H1 (cell line): ENCODE results near the gene KLHDC4. TPM values are rescaled to one million over a fixed set of nuclear protein-coding genes. Genes with fewer than 3 reads are reported as not detected.

Experiments used
- CTCF ChIA-PET: fragments of 300-600 bp; sonication (Branson Sonifier 250); formaldehyde crosslinking; loops from one replicate; lab custom pipeline; 2021; ENCODE audit not compliant: partially characterized antibody; lab: Charles Lee
- POLR2A ChIA-PET: fragments of 300-600 bp; sonication (Branson Sonifier 250); formaldehyde crosslinking; loops from one replicate; lab custom pipeline; 2021; ENCODE audit warnings: inconsistent platforms; ENCODE audit not compliant: partially characterized antibody; lab: Charles Lee
- DNase-seq, 2 experiments: peaks; one replicate each; pipeline versions ENCODE4 v3.0.0 to v3.0.0-alpha.2; 2010 to 2022; ENCODE audit warnings: low spot score in 2 of 2, low read depth in 1 of 2, mixed read lengths in 1 of 2
- FAIRE-seq: peaks from 2 replicates; lab custom pipeline; 2011; peaks lifted over from hg19 to GRCh38; lab: Jason Lieb, UNC
- H2AFZ ChIP-seq: 2 replicates; pipeline ENCODE4 v1.8.1; 2012; ENCODE audit warnings: low read length, inconsistent platforms
- H2AK5ac ChIP-seq: 2 replicates; pipeline ENCODE4 v1.6.1; 2013; ENCODE audit warnings: low read depth, low read length
- H2BK120ac ChIP-seq: replicated peaks from 2 replicates; pipeline ENCODE3; 2013; ENCODE audit warnings: low read depth, low read length, inconsistent platforms
- H2BK12ac ChIP-seq: 2 replicates; pipeline ENCODE4 v1.6.1; 2013; ENCODE audit warnings: low read depth, low read length
- H2BK15ac ChIP-seq: 2 replicates; pipeline ENCODE4 v1.6.1; 2013; ENCODE audit warnings: low read length
- H2BK20ac ChIP-seq: 2 replicates; pipeline ENCODE4 v1.6.1; 2013; ENCODE audit warnings: low read length
- H2BK5ac ChIP-seq: 2 replicates; pipeline ENCODE4 v1.6.1; 2013; ENCODE audit warnings: low read depth, low read length
- H3K14ac ChIP-seq: 2 replicates; pipeline ENCODE4 v1.6.1; 2013; ENCODE audit warnings: inconsistent platforms; ENCODE audit not compliant: insufficient read length
- H3K18ac ChIP-seq: 2 replicates; pipeline ENCODE4 v1.6.1; 2013; ENCODE audit warnings: low read length; ENCODE audit errors: extremely low read depth
- H3K23ac ChIP-seq: 2 replicates; pipeline ENCODE4 v1.6.1; 2013; ENCODE audit warnings: inconsistent platforms; ENCODE audit not compliant: insufficient read length
- H3K23me2 ChIP-seq: 2 replicates; pipeline ENCODE4 v1.6.1; 2013; ENCODE audit warnings: low read depth, low read length
- H3K27ac ChIP-seq: 2 replicates; pipeline ENCODE4 v1.6.1; 2011; ENCODE audit warnings: low read depth, low read length, inconsistent platforms
- H3K27me3 ChIP-seq, 4 experiments: replicated peaks in 1 of 4; 1 replicate in 1 of 4; 2 replicates in 3 of 4; pipeline versions ENCODE4 v1.6.1 to v1.8.1; 2011 to 2013; ENCODE audit warnings: low read length in 3 of 4, mild to moderate bottlenecking in 3 of 4, inconsistent platforms in 2 of 4, mixed read lengths in 2 of 4, moderate library complexity in 1 of 4; ENCODE audit not compliant: control insufficient read depth in 3 of 4, insufficient read depth in 3 of 4; ENCODE audit errors: extremely low read depth in 1 of 4
- H3K36me3 ChIP-seq, 4 experiments: 2 replicates each; pipeline versions ENCODE4 v1.6.1 to v1.8.1; 2011 to 2013; ENCODE audit warnings: mild to moderate bottlenecking in 4 of 4, low read length in 3 of 4, moderate library complexity in 2 of 4, control low read depth in 1 of 4, inconsistent platforms in 1 of 4; ENCODE audit not compliant: insufficient read depth in 4 of 4, control insufficient read depth in 2 of 4
- H3K4ac ChIP-seq: replicated peaks from 2 replicates; pipeline ENCODE3; 2013; ENCODE audit warnings: low read length, low read depth, mixed read lengths, inconsistent platforms; ENCODE audit not compliant: insufficient read length
- H3K4me1 ChIP-seq, 4 experiments: replicated peaks in 1 of 4; 1 replicate in 1 of 4; 2 replicates in 3 of 4; pipeline versions ENCODE4 v1.6.1 to v1.8.1; 2011 to 2013; ENCODE audit warnings: low read length in 3 of 4, inconsistent platforms in 2 of 4, mixed read lengths in 1 of 4; ENCODE audit not compliant: insufficient read depth in 4 of 4, control insufficient read depth in 3 of 4
- H3K4me2 ChIP-seq, 2 experiments: 2 replicates each; pipeline versions ENCODE4 v1.6.1 to v1.8.1; 2011 to 2013; ENCODE audit warnings: low read depth in 2 of 2, low read length in 2 of 2, control low read depth in 1 of 2, inconsistent platforms in 1 of 2, mild to moderate bottlenecking in 1 of 2; ENCODE audit not compliant: insufficient read depth in 1 of 2
- H3K4me3 ChIP-seq, 4 experiments: fragments of 200-600, 300-600 bp in 1 of 4; sonication (generic), shearing (Covaris generic), sonication (Bioruptor Twin) in 1 of 4; 2 replicates each; pipeline versions ENCODE4 v1.5.1 to v1.8.1; 2011 to 2016; ENCODE audit warnings: low read length in 4 of 4, low read depth in 3 of 4, control low read depth in 2 of 4, inconsistent platforms in 2 of 4, mild to moderate bottlenecking in 2 of 4, mixed read lengths in 1 of 4, moderate library complexity in 1 of 4; ENCODE audit not compliant: insufficient read depth in 2 of 4; ENCODE audit errors: extremely low read depth in 1 of 4
- H3K56ac ChIP-seq: replicated peaks from 2 replicates; pipeline ENCODE3; 2013; ENCODE audit warnings: low read depth, mild to moderate bottlenecking, mixed read lengths, low read length, inconsistent platforms; ENCODE audit not compliant: insufficient read length
- H3K79me1 ChIP-seq: 2 replicates; pipeline ENCODE4 v1.6.1; 2013; ENCODE audit warnings: low read depth, low read length, control low read depth
- H3K79me2 ChIP-seq, 2 experiments: 2 replicates each; pipeline versions ENCODE4 v1.6.1 to v1.8.1; 2012 to 2013; ENCODE audit warnings: low read length in 2 of 2, mild to moderate bottlenecking in 2 of 2, inconsistent platforms in 1 of 2; ENCODE audit not compliant: insufficient read depth in 2 of 2, control insufficient read depth in 1 of 2
- H3K9ac ChIP-seq, 4 experiments: replicated peaks in 1 of 4; 1 replicate in 1 of 4; 2 replicates in 3 of 4; pipeline versions ENCODE4 v1.6.1 to v1.8.1; 2011 to 2013; ENCODE audit warnings: low read depth in 3 of 4, low read length in 3 of 4, control low read depth in 2 of 4, mild to moderate bottlenecking in 2 of 4, moderate library complexity in 2 of 4, inconsistent platforms in 1 of 4; ENCODE audit errors: extremely low read depth in 1 of 4
- H3K9me3 ChIP-seq, 2 experiments: 2 replicates each; pipeline versions ENCODE4 v1.6.1 to v1.8.1; 2012 to 2013; ENCODE audit warnings: mild to moderate bottlenecking in 2 of 2, moderate library complexity in 2 of 2, control low read depth in 1 of 2, inconsistent platforms in 1 of 2, low read depth in 1 of 2, low read length in 1 of 2, mixed read lengths in 1 of 2; ENCODE audit not compliant: insufficient read depth in 2 of 2
- H4K20me1 ChIP-seq, 2 experiments: replicated peaks in 1 of 2; 2 replicates each; pipeline versions ENCODE3 to v1.8.1; 2011 to 2013; ENCODE audit warnings: inconsistent platforms in 2 of 2, low read length in 2 of 2, mild to moderate bottlenecking in 1 of 2; ENCODE audit not compliant: insufficient read depth in 2 of 2, control insufficient read depth in 1 of 2
- H4K5ac ChIP-seq: 2 replicates; pipeline ENCODE4 v1.6.1; 2013; ENCODE audit warnings: low read length, low read depth, mixed read lengths, inconsistent platforms; ENCODE audit not compliant: insufficient read length
- H4K8ac ChIP-seq: 2 replicates; pipeline ENCODE4 v1.8.0; 2013; ENCODE audit warnings: mild to moderate bottlenecking, moderate library complexity, low read length, inconsistent platforms; ENCODE audit not compliant: insufficient read depth; ENCODE audit errors: extremely low read depth
- H4K91ac ChIP-seq: replicated peaks from 2 replicates; pipeline ENCODE3; 2013; ENCODE audit warnings: low read length, mixed read lengths, inconsistent platforms; ENCODE audit not compliant: insufficient read length
- CBX5 ChIP-seq: fragments of 300-800, 300-1000 bp; sonication (generic); IDR thresholded peaks from 2 replicates; pipeline ENCODE4 v1.7.1; 2016; ENCODE audit warnings: antibody characterized with exemption, low read length, low read depth
- CEBPB ChIP-seq: IDR thresholded peaks from 2 replicates; pipeline ENCODE4 v1.6.1; 2012; ENCODE audit warnings: low read depth, low read length
- CHD1 ChIP-seq: IDR thresholded peaks from 2 replicates; pipeline ENCODE4 v1.6.1; 2012; ENCODE audit warnings: low read depth, low read length, improper control_type of control experiment
- EP300 ChIP-seq, 2 experiments: IDR thresholded peaks; 1 replicate in 1 of 2; 2 replicates in 1 of 2; pipeline ENCODE4 v1.6.1; 2011 to 2012; ENCODE audit warnings: low read depth in 2 of 2, low read length in 2 of 2, mild to moderate bottlenecking in 2 of 2, borderline replicate concordance in 1 of 2, inconsistent platforms in 1 of 2, moderate library complexity in 1 of 2
- GTF2F1 ChIP-seq: IDR thresholded peaks from 2 replicates; pipeline ENCODE4 v1.6.1; 2012; ENCODE audit warnings: low read depth, low read length, improper control_type of control experiment, borderline replicate concordance
- JUN ChIP-seq: IDR thresholded peaks from 2 replicates; pipeline ENCODE4 v1.6.1; 2011; ENCODE audit warnings: low read depth, mild to moderate bottlenecking, improper control_type of control experiment, low read length
- RAD21 ChIP-seq, 2 experiments: IDR thresholded peaks in 1 of 2; conservative IDR thresholded peaks in 1 of 2; 2 replicates each; pipeline ENCODE4 v1.6.1; 2011; ENCODE audit warnings: low read depth in 2 of 2, low read length in 2 of 2, improper control_type of control experiment in 1 of 2, inconsistent platforms in 1 of 2, mild to moderate bottlenecking in 1 of 2, moderate library complexity in 1 of 2
- RFX5 ChIP-seq: IDR thresholded peaks from 2 replicates; pipeline ENCODE4 v1.6.1; 2011; ENCODE audit warnings: low read depth, low read length, improper control_type of control experiment, borderline replicate concordance
- RNF2 ChIP-seq: fragments of 200-900, 300-1000 bp; sonication (generic); IDR thresholded peaks from 2 replicates; pipeline ENCODE4 v1.7.1; 2016; ENCODE audit warnings: borderline replicate concordance, low read depth, mild to moderate bottlenecking, antibody characterized with exemption, low read length; ENCODE audit not compliant: poor library complexity, severe bottlenecking; ENCODE audit errors: missing control alignments
- SAP30 ChIP-seq: fragments of 300-600 bp; sonication (generic); IDR thresholded peaks from 2 replicates; pipeline ENCODE4 v1.7.1; 2012; ENCODE audit warnings: low read length, moderate library complexity, mild to moderate bottlenecking, inconsistent platforms; ENCODE audit not compliant: insufficient read depth, insufficient replicate concordance
- ZNF274 ChIP-seq: IDR thresholded peaks from 2 replicates; pipeline ENCODE4 v1.7.0; 2012; ENCODE audit warnings: low read length, borderline replicate concordance; ENCODE audit errors: extremely low read depth
- WGBS, 2 experiments: shearing (Covaris generic) in 1 of 2; methylation state at CpG; one replicate each; pipeline versions ENCODE4 v1.1.6 to v1.1.7; 2013 to 2015; ENCODE audit warnings: low lambda C conversion rate in 2 of 2, mixed read lengths in 2 of 2, inconsistent platforms in 1 of 2, low coverage in 1 of 2, missing lambda C conversion rate in 1 of 2; ENCODE audit not compliant: insufficient replicate concordance in 2 of 2, insufficient coverage in 1 of 2, insufficient read length in 1 of 2; ENCODE audit errors: extremely low coverage in 1 of 2, missing lambda C conversion rate in 1 of 2; 5-methylcytosine and 5-hydroxymethylcytosine counted together
- polyA plus RNA-seq, 7 experiments: library from polyadenylated mRNA; depleted of rRNA in 3 of 7; stranded (reverse) in 5 of 7; unstranded in 2 of 7; fragments of >200 nt in 5 of 7; fragments of 200-250 nt in 2 of 7; gene quantifications; 1 replicate in 5 of 7; 2 replicates in 1 of 7; 4 replicates in 1 of 7; pipeline versions ENCODE4 v1.2.1 to v1.2.3, GENCODE V29; 2011 to 2013; ENCODE audit warnings: missing spikeins in 2 of 7, mixed read lengths in 2 of 7
- total RNA-seq: library from RNA; stranded (reverse); fragmentation: NEBNext Ultra II Directional; extraction: Animal tissue kit (Norgen Biotek cat#: 25700); gene quantifications from 2 replicates; pipeline ENCODE4 v1.2.1, GENCODE V29; 2021

Gene KLHDC4
- total and polyA plus RNA-seq, 2 of the 8 experiments (the other 6 are each of a cell fraction or from before 2014, with no cell fraction given), result 23.7 to 63.9 TPM

- no peak overlapping the region for H3K4me3 ChIP-seq
- H3K14ac ChIP-seq, result no peak overlapping the region
- no peak overlapping the region for H2BK120ac ChIP-seq
- H3K9me3 ChIP-seq, result no peaks in the 10 kb centered on the region
- no peak overlapping the region for H2AK5ac ChIP-seq
- no peaks in the 10 kb centered on the region for H3K27me3 ChIP-seq
- H2AFZ ChIP-seq, result no peak overlapping the region
- no peak for FAIRE-seq
- no peak overlapping the region for H4K5ac ChIP-seq
- H3K9ac ChIP-seq, result no peak overlapping the region
- H3K4ac ChIP-seq, result no peak overlapping the region
- H3K56ac ChIP-seq, result no peak overlapping the region
- no peak overlapping the region for H3K27ac ChIP-seq
- H2BK20ac ChIP-seq, result no peak overlapping the region
- H2BK12ac ChIP-seq, result no peak overlapping the region
- H3K79me1 ChIP-seq, result peaks cover 5% of the 10 kb centered on the region; the same call in 1 of the 2 replicates
- H3K4me2 ChIP-seq, result no peak overlapping the region
- H2BK15ac ChIP-seq, result no peak overlapping the region
- 97% methylated on average over 32 of the region's 34 CpGs; no CpG with 5 or more reads in 1 of the 2 experiments for WGBS, 2 experiments
- H4K8ac ChIP-seq, result no peak overlapping the region
- H3K23me2 ChIP-seq, result no peaks in the 10 kb centered on the region
- no peak overlapping the region for H3K23ac ChIP-seq
- H3K18ac ChIP-seq, result no peak overlapping the region
- peaks cover 6 to 15% of the 10 kb centered on the region in 2 experiments for H4K20me1 ChIP-seq
- ChIA-PET CTCF (interaction anchor here (0.6 to 1.9 kb wide), 17 partner anchors 10 to 993 kb away, joined by 3 to 7 read pairs (median 3); no protein-coding TSS in a partner anchor), POLR2A (interaction anchor here (1.1 to 1.3 kb wide), 2 partner anchors 10 to 61 kb away, joined by 3 to 6 read pairs; partner anchors contain the start of gene KLHDC4)
- peaks cover 0 to 3% (median 0%) of the 10 kb centered on the region in 4 experiments; a peak in 2 of 7 replicates for H3K4me1 ChIP-seq
- H2BK5ac ChIP-seq, result no peak overlapping the region
- DNase-seq, result no peak
- H3K36me3 ChIP-seq, result peaks cover 11 to 31% (median 18%) of the 10 kb centered on the region in 4 experiments; a peak in 7 of 8 replicates
- H4K91ac ChIP-seq, result no peak overlapping the region
- H3K79me2 ChIP-seq, result no peaks in the 10 kb centered on the region; a peak in 1 of 4 replicates
- no peak for TF ChIP-seq JUN
- TF ChIP-seq RAD21 (IDR thresholded peaks at IDR 0.05 in 1 of 2, conservative IDR thresholded peaks at IDR 0.05 in 1 of 2; ENCODE audit: low read depth in 2 of 2, low read length in 2 of 2), result no peak
- no peak for TF ChIP-seq CEBPB
- TF ChIP-seq ZNF274, result no peak
- TF ChIP-seq CHD1, result no peak
- no peak for TF ChIP-seq CBX5
- TF ChIP-seq RFX5, result no peak
- TF ChIP-seq RNF2, result no peak
- TF ChIP-seq SAP30, result no peak
- no peak for TF ChIP-seq EP300 (IDR thresholded peaks at IDR 0.05; ENCODE audit: borderline replicate concordance in 1 of 2, low read depth in 2 of 2, low read length in 2 of 2)
- no peak for TF ChIP-seq GTF2F1
These were observed 60.9 kb downstream of the KLHDC4 start for GRCh38 chr16:87704754-87705353.
